Measurements from ENCODE around the gene CUX1.

DNA sequence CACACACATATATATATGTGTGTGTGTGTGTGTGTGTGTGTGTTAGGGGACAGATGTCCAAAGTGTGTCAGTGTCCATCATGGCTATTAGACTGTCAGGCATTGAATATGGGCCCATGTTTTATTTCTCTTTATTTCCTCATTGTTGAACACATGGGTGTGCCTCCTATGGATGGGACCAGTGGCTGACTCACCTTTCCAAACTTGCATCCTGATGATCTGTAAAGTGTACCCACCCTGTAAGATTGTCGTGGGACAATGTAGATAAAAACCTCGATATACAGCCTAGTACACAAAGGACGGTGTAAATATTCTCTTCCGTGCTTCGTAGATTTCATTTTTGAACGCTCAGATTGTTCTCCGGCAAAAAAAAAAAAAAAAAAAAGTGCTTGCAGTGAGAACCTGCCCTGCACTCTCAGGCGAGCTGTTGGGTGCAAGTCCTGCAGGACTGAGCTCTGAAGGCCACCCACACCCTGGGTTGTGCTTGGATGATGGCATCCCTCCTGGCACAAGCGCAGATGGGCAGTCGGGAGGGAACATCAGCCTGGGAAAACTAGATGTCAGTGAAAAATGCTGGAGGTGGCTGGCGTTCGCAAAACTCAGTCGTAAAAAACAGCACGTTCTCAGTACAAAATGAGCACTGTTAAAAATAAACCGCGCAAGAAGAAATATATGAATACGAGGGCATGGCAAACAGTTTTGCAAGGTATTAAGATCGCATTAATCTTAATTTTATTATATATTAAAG is 166.9 kb downstream of the CUX1 start:
- no peak for TF ChIP-seq CTCF (IDR thresholded peaks at IDR 0.05; ENCODE audit: low read depth, low read length, poor library complexity, severe bottlenecking)
- TF ChIP-seq EZH2phosphoT487 (IDR thresholded peaks at IDR 0.05; ENCODE audit: borderline replicate concordance, low read length) = no peak
